GM12873 (cell line): ENCODE results near the gene GPR61.

Experiments
- CTCF ChIP-seq: IDR thresholded peaks from 2 replicates; pipeline ENCODE4 v1.5.1; 2012; ENCODE audit warnings: low read depth, mild to moderate bottlenecking, moderate library complexity, low read length, control low read depth; ENCODE audit not compliant: insufficient read depth; ENCODE audit errors: missing control alignments

GPR61 gene

GRCh38 chr1:109595531-109595930 is 55.9 kb downstream of the GPR61 start:
- no peak for TF ChIP-seq CTCF
